GM12878 (cell line): ENCODE measurements around the gene METTL3. TPM values are rescaled to one million over a fixed set of nuclear protein-coding genes. Genes with fewer than 3 reads are reported as not detected.

ENCODE experiments used
- ATAC-seq: fragments of 200-7000 bp; cut with Tn5 transposase; 3 replicates; pipeline ENCODE4 v1.9.1; 2020; ENCODE audit warnings: mild to moderate bottlenecking, moderate library complexity
- BruUV-seq: library from RNA; stranded (reverse); fragments of 400-500 nt; replicated peaks from 2 replicates; lab custom pipeline; 2021; lab: Mats Ljungman, UMichigan
- CTCF ChIA-PET: fragments of 300-600 bp; sonication (Branson Sonifier 250); formaldehyde crosslinking; extraction: SDS; loops from one replicate; lab custom pipeline; 2021; ENCODE audit warnings: inconsistent platforms; lab: Yijun Ruan, JAX
- POLR2A ChIA-PET: fragments of 350-600 bp; formaldehyde crosslinking; extraction: SDS; loops from one replicate; lab custom pipeline; 2021; ENCODE audit warnings: inconsistent platforms; lab: Charles Lee
- RAD21 ChIA-PET: fragments of 300-600 bp; sonication (Branson Sonifier 250); formaldehyde crosslinking; loops from one replicate; lab custom pipeline; 2023; ENCODE audit warnings: antibody characterized with exemption; ENCODE audit not compliant: unreplicated experiment; lab: Charles Lee
- SMC1A ChIA-PET: fragments of 300-600 bp; sonication (Branson Sonifier 250); formaldehyde crosslinking; loops from one replicate; lab custom pipeline; 2023; ENCODE audit not compliant: unreplicated experiment, uncharacterized antibody; lab: Charles Lee
- DNase-seq: peaks from one replicate; pipeline ENCODE4 v3.0.0-alpha.2; 2011; ENCODE audit warnings: low read depth, low spot score
- FAIRE-seq: peaks from 3 replicates; lab custom pipeline; 2011; peaks lifted over from hg19 to GRCh38; lab: Jason Lieb, UNC
- H2AFZ ChIP-seq: 2 replicates; pipeline ENCODE4 v1.6.0; 2011; ENCODE audit warnings: low read depth, low read length, control low read depth; ENCODE audit not compliant: control insufficient read depth
- H3K27ac ChIP-seq: 2 replicates; pipeline ENCODE4 v1.5.1; 2011; ENCODE audit warnings: control low read depth; ENCODE audit not compliant: control insufficient read depth, insufficient read depth
- H3K27me3 ChIP-seq, 2 experiments: replicated peaks in 1 of 2; 2 replicates each; pipeline versions ENCODE4 v1.6.0 to v1.6.1; 2011; ENCODE audit warnings: low read length in 1 of 2; ENCODE audit not compliant: control insufficient read depth in 2 of 2, insufficient read depth in 2 of 2
- H3K36me3 ChIP-seq, 2 experiments: 2 replicates each; pipeline ENCODE4 v1.5.1; 2011; ENCODE audit warnings: low read length in 1 of 2; ENCODE audit not compliant: control insufficient read depth in 2 of 2, insufficient read depth in 2 of 2
- H3K4me1 ChIP-seq: 2 replicates; pipeline ENCODE4 v1.6.1; 2011; ENCODE audit warnings: mild to moderate bottlenecking, low read length, moderate library complexity, mixed read lengths; ENCODE audit not compliant: control insufficient read depth, insufficient read depth
- H3K4me2 ChIP-seq: 2 replicates; pipeline ENCODE4 v1.6.0; 2011; ENCODE audit warnings: control low read depth; ENCODE audit not compliant: control insufficient read depth, insufficient read depth
- H3K4me3 ChIP-seq: fragments of 200-600 bp; sonication (generic); 2 replicates; pipeline ENCODE4 v1.5.1; 2016
- H3K79me2 ChIP-seq: 2 replicates; pipeline ENCODE4 v1.6.0; 2011; ENCODE audit warnings: low read length; ENCODE audit not compliant: control insufficient read depth, insufficient read depth
- H3K9ac ChIP-seq: 2 replicates; pipeline ENCODE4 v1.8.0; 2011; ENCODE audit warnings: low read length, control low read depth, mixed read lengths; ENCODE audit not compliant: control insufficient read depth, insufficient read depth
- H3K9me3 ChIP-seq: replicated peaks from 3 replicates; pipeline ENCODE4 v1.5.1; 2011; ENCODE audit warnings: mild to moderate bottlenecking, low read length; ENCODE audit not compliant: control insufficient read depth, insufficient read depth
- H4K20me1 ChIP-seq: 2 replicates; pipeline ENCODE4 v1.6.0; 2011; ENCODE audit not compliant: control insufficient read depth, insufficient read depth
- CHD2 ChIP-seq: IDR thresholded peaks from 2 replicates; pipeline ENCODE4 v1.6.1; 2011; ENCODE audit warnings: low read depth, low read length, improper control_type of control experiment, borderline replicate concordance
- POLR2A ChIP-seq: IDR thresholded peaks from 2 replicates; pipeline ENCODE4 v1.6.1; 2011; ENCODE audit warnings: low read depth, mild to moderate bottlenecking, low read length
- SKIL ChIP-seq: fragments of 450-650 bp; IDR thresholded peaks from 2 replicates; pipeline ENCODE4 v1.6.1; 2017; ENCODE audit warnings: mild to moderate bottlenecking, low read depth, inconsistent platforms; ENCODE audit not compliant: poor library complexity, severe bottlenecking
- SMC3 ChIP-seq: IDR thresholded peaks from 2 replicates; pipeline ENCODE4 v1.6.1; 2011; ENCODE audit warnings: low read length, improper control_type of control experiment, borderline replicate concordance
- WGBS: methylation state at CpG from one replicate; pipeline ENCODE4 v1.1.6; 2016; ENCODE audit warnings: low lambda C conversion rate; ENCODE audit not compliant: insufficient replicate concordance, insufficient coverage; ENCODE audit errors: missing lambda C conversion rate; 5-methylcytosine and 5-hydroxymethylcytosine counted together
- in situ Hi-C: fragments of 300-500 bp; cut with MboI; formaldehyde crosslinking; loops from 9 replicates; pipeline ENCODE4 v1.14.3; 2018; ENCODE audit warnings: mixed read lengths
- intact Hi-C: fragments of 100-400 bp; cut with micrococcal nuclease; formaldehyde crosslinking; loops from one replicate; pipeline ENCODE4 v1.14.2; 2022; ENCODE audit not compliant: unreplicated experiment
- polyA plus RNA-seq, 11 experiments: library from polyadenylated mRNA; depleted of rRNA in 4 of 11; unstranded in 6 of 11; stranded (reverse) in 5 of 11; fragments of >200 nt; fragmentation: Nextera tagmentation in 4 of 11; fragmentation: Illumina TruSeq in 1 of 11; extraction: Ambion mirVana in 4 of 11; extraction: Trizol in 1 of 11; gene quantifications; 1 replicate in 1 of 11; 2 replicates in 10 of 11; pipeline versions ENCODE4 v1.2.1 to v1.2.3, GENCODE V29; 2011 to 2016; ENCODE audit warnings: inconsistent platforms in 2 of 11, missing spikeins in 2 of 11, low read depth in 1 of 11
- total RNA-seq, 4 experiments: library from RNA; depleted of rRNA in 3 of 4; stranded (reverse); fragments of >200 nt in 3 of 4; fragmentation: Illumina TruSeq in 1 of 4; extraction: Trizol in 1 of 4; gene quantifications; 2 replicates each; pipeline versions ENCODE4 v1.2.1 to v1.2.3, GENCODE V29; 2013 to 2021

METTL3 gene
- total and polyA plus RNA-seq, 10 of the 15 experiments (the other 5 are each of a cell fraction or from before 2014, with no cell fraction given), result 32.8 to 165 (median 65.5) TPM

GRCh38 chr14:21505012-21505553 lies 6.1 kb downstream of the METTL3 start (continued):
- TF ChIP-seq SKIL, result peak; percentile 33
- TF ChIP-seq, all 136 proteins: peak for 10

- H3K79me2 ChIP-seq, result peaks cover 35% of the 10 kb centered on the region
- RAD21 ChIA-PET, result no interaction called here
- H3K4me3 ChIP-seq, result no peak overlapping the region
- DNase-seq (no peak), FAIRE-seq (no peak), ATAC-seq (no peak)
- H3K27me3 ChIP-seq, result no peaks in the 10 kb centered on the region
- H3K9ac ChIP-seq, result no peak overlapping the region
- peaks cover 10% of the 10 kb centered on the region for H3K4me1 ChIP-seq
- intact Hi-C loops, result no loop called here
- SMC1A ChIA-PET, result interaction anchor here (1.1 to 2.9 kb wide), 4 partner anchors 9 to 56 kb away, joined by 3 to 9 read pairs (median 4); partner anchors contain the start of gene METTL3
- TF ChIP-seq SMC3, result no peak
- no peak for TF ChIP-seq CHD2
- 0 out of 2 replicates have a peak, but pooled peaks have one; percentile 21 for TF ChIP-seq POLR2A
- H3K36me3 ChIP-seq, result peaks cover 9 to 33% of the 10 kb centered on the region in 2 experiments
- no peaks in the 10 kb centered on the region for H4K20me1 ChIP-seq
- H3K9me3 ChIP-seq, result no peaks in the 10 kb centered on the region
- in situ Hi-C loops, result loop anchor here (5.0 kb wide), 1 partner anchor 54 kb away; no protein-coding TSS in a partner anchor
- H3K4me2 ChIP-seq, result no peak overlapping the region
- CTCF ChIA-PET, result interaction anchor here (1.3 to 7.8 kb wide), 2 partner anchors 26 to 54 kb away, joined by 3 to 207 read pairs; no protein-coding TSS in a partner anchor
- H2AFZ ChIP-seq, result no peak overlapping the region
- BruUV-seq, result no TSS peak
- POLR2A ChIA-PET, result no interaction called here
- H3K27ac ChIP-seq, result no peak overlapping the region
- 91% methylated on average over 4 of the region's 4 CpGs for WGBS
Measured at GRCh38 chr14:21503376-21503775, 7.8 kb downstream of the METTL3 start.
